ENCODE measurements around the gene NUP188.
"Not testable (repeated sequence)": the region's sequence is repeated elsewhere in the genome, so short reads cannot be mapped to it uniquely, and the experiment has no call there.

The NUP188 gene

DNA sequence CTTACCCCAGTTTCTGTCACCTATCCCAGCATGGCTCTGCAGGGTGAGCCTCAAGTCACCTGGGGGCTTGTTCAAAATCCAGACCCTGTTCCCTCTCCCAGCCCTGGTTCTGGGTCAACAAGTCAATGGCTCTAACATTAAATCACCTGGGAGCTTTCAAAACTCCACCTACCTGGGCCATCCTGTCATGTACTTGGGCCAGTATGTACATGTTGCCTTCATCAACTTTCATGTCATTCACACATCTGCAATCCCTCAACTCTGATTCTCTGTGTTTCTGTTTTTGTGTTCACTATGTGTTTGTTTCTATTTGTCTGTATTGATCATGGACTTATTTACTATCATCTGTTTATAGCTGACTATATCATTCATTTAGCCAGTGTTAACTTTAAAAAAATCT lies 82.7 kb downstream of the NUP188 start:
- no peak for DNase-seq

- no peak for DNase-seq
Observed at GRCh38 chr9:129031514-129031913, 84.0 kb downstream of the NUP188 start.

GRCh38 chr9:129032541-129033159 lies 85.2 kb downstream of the NUP188 start:
- no peak for DNase-seq

DNA sequence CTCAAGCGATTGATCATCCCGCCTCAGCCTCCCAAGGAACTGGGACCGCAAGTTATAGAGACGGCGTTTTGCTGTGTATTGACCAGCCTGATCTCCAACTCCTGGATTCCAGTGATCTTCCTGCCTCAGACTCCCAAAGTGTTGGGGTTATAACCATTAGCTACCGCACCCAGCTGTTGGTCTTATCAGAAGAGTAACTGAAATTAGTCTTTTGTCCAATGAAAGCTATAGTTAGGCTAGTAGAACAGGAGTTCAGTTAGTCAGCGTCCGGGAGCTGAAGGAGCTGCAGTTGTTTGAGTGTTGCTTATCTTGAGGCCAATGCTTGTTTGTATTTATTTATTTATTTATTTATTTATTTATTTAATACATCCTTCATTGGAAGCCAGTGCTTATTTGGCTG lies 85.7 kb downstream of the NUP188 start:
- DNase-seq: no peak

DNA sequence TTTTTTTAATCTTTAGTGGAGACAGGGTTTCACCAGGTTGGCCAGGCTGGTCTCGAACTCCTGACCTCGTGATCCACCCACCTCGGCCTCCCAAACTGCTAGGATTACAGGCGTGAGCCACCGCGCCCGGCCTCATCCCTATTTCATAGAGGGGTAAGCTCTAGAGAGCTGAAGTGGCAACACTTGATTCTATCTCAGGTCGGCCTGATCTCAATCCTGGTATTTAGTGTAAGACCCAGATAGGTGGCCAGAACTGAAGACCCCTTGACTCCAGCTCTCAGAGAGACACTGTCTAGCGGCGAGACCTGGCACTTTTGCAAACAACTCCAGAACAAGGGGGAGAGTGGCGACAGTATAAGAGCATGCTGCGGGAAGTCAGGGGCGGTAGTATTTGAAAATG lies 88.3 kb downstream of the NUP188 start:
- DNase-seq: not testable (repeated sequence)

DNA sequence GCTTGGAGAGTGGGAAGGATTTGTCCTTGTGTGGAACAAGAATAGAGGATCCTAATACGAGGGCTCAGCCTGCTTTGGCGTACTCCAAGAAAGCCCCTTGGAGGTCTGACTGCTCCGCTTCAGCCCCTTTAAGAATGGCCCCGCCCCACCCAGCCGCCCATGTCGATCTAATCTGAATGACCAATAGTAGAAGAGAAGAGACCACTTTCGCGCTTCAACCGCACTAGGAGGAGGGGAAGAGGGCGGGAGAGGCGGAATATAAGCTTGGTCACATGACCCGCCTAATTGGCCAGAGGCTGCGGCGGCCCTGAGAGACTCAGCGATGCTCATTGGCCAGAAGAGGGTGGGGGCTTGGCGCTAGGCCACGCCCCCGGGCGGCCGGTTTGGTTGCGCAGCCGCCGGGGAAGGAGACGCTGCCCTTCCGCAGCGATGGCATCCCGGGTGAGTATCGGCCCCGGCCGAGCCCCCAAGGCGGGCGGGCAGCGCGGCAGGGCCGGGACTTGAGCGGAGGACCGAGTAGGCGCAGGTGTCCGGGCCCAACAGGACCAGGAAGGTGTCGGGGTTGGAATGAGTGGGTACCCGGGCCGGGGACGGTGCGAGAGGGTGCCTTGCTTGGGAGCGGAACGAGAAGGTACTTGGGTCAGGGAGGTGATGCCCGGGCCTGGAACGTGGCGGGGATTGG lies 88.9 kb downstream of the NUP188 start, which contains the start of gene MIGA2:
Gene MIGA2, plus strand, starts transcription at position 386 of the 682 bp plus-strand sequence. CDS start 3,969 bp downstream, outside the sequence.
- DNase-seq: peak; percentile 96

DNA sequence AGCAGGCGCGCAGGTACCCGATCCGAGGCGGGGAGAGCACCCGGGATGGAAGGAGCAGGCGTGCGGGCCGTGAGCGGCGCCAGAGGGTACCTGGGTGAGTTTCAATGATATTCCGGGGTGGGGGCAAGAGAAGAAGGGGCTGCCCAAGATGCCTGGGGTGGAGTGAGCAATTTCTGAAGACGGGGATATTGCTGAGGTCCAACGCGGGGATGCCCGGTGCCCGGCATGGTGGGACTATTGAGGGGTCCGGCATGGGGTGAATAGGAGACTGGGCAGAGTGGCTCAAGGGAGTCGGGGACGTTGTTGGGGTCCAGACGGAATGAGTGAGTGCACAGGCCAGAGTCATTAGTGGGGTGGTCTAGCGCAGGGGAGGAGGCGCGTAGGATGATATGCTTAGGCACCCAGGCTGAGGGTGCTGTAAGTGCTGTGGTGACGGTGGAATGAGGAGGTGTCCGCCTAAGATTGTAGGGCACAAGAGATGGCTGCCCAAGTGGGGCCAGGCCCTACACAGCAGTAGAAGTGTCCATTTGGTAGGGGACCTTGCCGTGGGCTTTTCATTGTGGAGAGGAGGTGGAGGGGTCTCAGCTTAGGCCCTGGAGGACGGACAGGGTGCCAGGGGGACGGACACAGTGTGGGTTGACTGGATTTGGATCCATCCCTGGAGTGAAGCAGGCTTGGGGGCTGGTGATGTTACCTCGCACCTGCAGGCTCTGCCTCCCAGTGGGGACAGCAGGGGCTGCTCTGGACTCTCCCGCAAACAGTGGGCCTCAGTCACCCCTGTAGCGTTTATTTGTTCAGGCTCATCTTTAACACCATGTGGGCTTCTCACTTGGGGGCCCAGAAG lies 89.6 kb downstream of the NUP188 start:
- DNase-seq: peak; percentile 11

GRCh38 chr9:129037767-129038098 lies 90.2 kb downstream of the NUP188 start:
- DNase-seq: no peak

DNA sequence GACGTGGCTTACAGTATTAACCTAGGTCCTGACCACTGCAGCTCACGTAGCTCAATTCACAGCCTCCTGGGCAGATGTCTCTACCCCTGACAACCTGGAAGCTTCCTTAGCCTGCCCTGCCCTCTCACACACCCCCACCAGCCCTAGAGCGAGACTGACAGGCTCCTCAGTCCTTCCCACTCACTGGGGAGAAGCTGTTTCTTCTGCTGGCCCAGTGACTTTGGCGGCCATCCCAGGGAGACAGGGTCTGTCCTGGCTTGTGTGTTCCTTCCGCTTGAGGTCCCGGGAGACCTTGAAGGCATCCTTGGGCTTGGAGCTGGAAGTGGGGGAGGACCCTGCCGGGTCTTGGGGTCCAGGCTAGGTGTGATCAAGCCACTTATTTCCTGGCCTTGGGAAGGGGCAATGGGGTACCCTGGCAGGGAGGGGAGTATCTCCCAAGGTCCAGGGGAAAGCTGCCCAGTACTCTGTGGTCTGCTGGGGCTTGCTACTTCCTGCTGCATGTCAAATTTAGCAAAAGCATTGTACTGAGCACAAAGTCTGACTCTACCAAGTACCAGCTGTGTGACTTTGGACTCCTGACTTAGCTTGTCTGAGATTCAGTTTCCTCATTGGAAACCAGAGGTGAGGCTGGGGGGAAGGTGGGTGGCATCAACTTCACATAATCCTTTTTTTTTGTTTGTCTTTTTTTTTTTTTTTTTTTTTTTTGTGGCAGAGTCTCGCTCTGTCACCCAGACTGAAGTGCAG lies 90.8 kb downstream of the NUP188 start:
- DNase-seq: no peak

- no peak for DNase-seq
Observed at GRCh38 chr9:129040113-129040643, 92.7 kb downstream of the NUP188 start.

DNA sequence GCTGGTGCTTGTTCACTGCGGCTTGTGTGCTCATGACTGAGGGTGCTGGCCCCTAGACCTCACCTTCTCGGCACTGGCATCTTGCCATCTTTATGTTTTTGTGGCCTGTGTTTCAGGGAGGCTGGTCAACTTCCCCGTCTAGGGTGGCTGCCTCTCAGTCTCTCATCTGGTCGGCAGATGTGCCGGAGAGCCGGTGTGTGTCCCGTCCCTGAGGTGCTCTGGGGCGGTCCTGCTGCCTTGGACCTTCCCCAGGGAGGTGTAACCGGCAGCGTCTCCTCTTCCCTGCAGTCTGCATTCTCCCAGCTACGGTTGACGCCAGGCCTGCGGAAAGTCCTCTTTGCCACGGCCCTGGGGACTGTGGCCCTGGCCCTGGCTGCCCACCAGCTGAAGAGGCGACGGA lies 94.5 kb downstream of the NUP188 start:
- DNase-seq: no peak

DNA sequence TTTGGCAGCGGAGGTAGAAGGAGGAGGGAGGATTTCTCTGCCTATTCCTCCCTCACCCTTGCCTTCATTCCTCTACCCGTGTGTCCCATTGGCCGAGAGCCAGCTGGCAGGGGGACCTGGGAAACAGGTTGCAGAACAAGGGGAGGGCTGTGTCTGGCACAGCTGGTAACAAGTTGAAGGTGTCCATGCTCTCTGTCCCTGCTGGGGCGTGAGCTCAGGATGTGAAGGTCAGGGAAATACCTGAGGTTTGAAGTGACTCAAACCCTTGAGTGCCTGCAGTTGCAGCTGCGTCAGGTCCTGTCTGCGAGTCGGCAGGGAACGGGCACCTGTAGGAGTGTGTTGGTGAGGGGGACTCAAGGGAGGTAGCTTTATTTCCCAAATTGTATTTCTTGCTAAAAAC lies 105.1 kb downstream of the NUP188 start:
- DNase-seq: no peak

GRCh38 chr9:129053020-129053419 lies 105.5 kb downstream of the NUP188 start:
- DNase-seq: no peak

- no peak for DNase-seq
Observed at GRCh38 chr9:129054163-129054851, 106.8 kb downstream of the NUP188 start.
